Measurements from ENCODE around the gene ENTPD2.

DNA sequence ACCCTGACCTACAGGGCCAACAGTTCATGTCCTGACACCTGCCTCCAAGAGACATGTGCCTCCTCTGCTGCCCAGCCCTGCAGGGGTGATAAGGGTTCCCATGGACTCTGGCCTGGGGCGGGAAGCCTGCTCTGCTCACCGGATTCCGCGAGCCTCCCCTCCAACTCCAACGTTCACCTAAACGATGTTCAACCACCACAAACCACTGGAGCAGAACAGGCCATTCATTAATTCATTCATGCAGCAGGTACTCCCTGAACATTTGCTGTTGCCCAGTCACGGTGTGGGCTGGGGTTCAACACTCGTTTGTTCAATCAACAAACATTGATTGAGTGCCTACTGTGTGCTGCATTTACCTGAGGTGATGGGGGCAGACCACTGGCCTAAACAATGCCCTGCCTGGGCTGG is 20.1 kb upstream of the ENTPD2 start:
- TF ChIP-seq, protein P1, sequence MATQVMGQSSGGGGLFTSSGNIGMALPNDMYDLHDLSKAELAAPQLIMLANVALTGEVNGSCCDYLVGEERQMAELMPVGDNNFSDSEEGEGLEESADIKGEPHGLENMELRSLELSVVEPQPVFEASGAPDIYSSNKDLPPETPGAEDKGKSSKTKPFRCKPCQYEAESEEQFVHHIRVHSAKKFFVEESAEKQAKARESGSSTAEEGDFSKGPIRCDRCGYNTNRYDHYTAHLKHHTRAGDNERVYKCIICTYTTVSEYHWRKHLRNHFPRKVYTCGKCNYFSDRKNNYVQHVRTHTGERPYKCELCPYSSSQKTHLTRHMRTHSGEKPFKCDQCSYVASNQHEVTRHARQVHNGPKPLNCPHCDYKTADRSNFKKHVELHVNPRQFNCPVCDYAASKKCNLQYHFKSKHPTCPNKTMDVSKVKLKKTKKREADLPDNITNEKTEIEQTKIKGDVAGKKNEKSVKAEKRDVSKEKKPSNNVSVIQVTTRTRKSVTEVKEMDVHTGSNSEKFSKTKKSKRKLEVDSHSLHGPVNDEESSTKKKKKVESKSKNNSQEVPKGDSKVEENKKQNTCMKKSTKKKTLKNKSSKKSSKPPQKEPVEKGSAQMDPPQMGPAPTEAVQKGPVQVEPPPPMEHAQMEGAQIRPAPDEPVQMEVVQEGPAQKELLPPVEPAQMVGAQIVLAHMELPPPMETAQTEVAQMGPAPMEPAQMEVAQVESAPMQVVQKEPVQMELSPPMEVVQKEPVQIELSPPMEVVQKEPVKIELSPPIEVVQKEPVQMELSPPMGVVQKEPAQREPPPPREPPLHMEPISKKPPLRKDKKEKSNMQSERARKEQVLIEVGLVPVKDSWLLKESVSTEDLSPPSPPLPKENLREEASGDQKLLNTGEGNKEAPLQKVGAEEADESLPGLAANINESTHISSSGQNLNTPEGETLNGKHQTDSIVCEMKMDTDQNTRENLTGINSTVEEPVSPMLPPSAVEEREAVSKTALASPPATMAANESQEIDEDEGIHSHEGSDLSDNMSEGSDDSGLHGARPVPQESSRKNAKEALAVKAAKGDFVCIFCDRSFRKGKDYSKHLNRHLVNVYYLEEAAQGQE (IDR thresholded peaks at IDR 0.05; ENCODE audit: low read depth), result no peak
- TF ChIP-seq, protein P2, sequence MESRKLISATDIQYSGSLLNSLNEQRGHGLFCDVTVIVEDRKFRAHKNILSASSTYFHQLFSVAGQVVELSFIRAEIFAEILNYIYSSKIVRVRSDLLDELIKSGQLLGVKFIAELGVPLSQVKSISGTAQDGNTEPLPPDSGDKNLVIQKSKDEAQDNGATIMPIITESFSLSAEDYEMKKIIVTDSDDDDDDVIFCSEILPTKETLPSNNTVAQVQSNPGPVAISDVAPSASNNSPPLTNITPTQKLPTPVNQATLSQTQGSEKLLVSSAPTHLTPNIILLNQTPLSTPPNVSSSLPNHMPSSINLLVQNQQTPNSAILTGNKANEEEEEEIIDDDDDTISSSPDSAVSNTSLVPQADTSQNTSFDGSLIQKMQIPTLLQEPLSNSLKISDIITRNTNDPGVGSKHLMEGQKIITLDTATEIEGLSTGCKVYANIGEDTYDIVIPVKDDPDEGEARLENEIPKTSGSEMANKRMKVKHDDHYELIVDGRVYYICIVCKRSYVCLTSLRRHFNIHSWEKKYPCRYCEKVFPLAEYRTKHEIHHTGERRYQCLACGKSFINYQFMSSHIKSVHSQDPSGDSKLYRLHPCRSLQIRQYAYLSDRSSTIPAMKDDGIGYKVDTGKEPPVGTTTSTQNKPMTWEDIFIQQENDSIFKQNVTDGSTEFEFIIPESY (IDR thresholded peaks at IDR 0.05; ENCODE audit: extremely low read depth, insufficient replicate concordance, low read length), result no peak
- TF ChIP-seq, protein P3, sequence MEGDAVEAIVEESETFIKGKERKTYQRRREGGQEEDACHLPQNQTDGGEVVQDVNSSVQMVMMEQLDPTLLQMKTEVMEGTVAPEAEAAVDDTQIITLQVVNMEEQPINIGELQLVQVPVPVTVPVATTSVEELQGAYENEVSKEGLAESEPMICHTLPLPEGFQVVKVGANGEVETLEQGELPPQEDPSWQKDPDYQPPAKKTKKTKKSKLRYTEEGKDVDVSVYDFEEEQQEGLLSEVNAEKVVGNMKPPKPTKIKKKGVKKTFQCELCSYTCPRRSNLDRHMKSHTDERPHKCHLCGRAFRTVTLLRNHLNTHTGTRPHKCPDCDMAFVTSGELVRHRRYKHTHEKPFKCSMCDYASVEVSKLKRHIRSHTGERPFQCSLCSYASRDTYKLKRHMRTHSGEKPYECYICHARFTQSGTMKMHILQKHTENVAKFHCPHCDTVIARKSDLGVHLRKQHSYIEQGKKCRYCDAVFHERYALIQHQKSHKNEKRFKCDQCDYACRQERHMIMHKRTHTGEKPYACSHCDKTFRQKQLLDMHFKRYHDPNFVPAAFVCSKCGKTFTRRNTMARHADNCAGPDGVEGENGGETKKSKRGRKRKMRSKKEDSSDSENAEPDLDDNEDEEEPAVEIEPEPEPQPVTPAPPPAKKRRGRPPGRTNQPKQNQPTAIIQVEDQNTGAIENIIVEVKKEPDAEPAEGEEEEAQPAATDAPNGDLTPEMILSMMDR (IDR thresholded peaks at IDR 0.05 in 2 of 3, conservative IDR thresholded peaks at IDR 0.05 in 1 of 3; ENCODE audit: borderline replicate concordance in 1 of 3, insufficient read depth in 1 of 3, low read depth in 2 of 3, low read length in 2 of 3), result no peak
- TF ChIP-seq RAD21 (IDR thresholded peaks at IDR 0.05; ENCODE audit: low read depth) (no peak), EZH2phosphoT487 (IDR thresholded peaks at IDR 0.05; ENCODE audit: borderline replicate concordance) (no peak), EZH2 (IDR thresholded peaks at IDR 0.05) (no peak), POLR2A (IDR thresholded peaks at IDR 0.05; ENCODE audit: borderline replicate concordance, extremely low read depth, insufficient read depth, insufficient read length) (no peak), ZFX (IDR thresholded peaks at IDR 0.05) (no peak), ZNF274 (IDR thresholded peaks at IDR 0.05; ENCODE audit: low read depth, low read length) (no peak)
- TF ChIP-seq, protein P4, sequence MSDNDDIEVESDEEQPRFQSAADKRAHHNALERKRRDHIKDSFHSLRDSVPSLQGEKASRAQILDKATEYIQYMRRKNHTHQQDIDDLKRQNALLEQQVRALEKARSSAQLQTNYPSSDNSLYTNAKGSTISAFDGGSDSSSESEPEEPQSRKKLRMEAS (IDR thresholded peaks at IDR 0.05), result no peak

Measured in HCT116 (cell line).